Measurements from ENCODE around the gene IL16.

DNA sequence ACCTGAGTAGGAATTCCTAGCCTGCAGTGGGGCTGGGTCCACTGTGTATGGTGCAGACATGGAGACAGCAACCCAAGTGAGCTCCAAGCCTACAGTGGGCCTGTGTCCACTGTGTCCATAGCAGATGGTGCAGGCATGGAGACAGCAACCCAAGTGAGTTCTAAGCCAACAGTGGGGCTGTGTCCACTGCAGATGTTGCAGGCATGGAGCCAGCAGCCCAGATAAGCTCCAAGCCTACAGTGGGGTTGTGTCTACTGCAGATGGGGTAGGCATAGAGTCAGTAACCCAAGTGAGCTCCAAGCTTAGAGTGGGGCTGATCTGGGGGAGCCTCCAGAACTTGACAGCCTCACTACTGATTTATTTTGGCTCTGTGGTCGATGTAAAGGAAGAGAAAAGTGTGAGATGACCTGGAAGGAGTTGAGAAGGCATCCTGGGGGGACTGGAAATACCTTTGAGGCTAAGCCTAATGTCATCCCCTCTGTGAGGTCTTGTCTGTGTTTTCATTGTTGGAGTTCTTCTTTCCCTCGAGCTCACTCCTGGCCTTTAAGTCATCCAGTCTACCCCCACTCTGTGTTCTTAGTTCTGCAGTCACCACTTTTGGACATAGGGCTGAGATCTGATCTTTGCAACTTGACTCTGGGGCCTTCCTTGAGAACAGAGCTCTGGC lies 22.4 kb upstream of the IL16 start:
- TF ChIP-seq, protein P1, sequence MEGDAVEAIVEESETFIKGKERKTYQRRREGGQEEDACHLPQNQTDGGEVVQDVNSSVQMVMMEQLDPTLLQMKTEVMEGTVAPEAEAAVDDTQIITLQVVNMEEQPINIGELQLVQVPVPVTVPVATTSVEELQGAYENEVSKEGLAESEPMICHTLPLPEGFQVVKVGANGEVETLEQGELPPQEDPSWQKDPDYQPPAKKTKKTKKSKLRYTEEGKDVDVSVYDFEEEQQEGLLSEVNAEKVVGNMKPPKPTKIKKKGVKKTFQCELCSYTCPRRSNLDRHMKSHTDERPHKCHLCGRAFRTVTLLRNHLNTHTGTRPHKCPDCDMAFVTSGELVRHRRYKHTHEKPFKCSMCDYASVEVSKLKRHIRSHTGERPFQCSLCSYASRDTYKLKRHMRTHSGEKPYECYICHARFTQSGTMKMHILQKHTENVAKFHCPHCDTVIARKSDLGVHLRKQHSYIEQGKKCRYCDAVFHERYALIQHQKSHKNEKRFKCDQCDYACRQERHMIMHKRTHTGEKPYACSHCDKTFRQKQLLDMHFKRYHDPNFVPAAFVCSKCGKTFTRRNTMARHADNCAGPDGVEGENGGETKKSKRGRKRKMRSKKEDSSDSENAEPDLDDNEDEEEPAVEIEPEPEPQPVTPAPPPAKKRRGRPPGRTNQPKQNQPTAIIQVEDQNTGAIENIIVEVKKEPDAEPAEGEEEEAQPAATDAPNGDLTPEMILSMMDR (IDR thresholded peaks at IDR 0.05 in 8 of 11, conservative IDR thresholded peaks at IDR 0.05 in 3 of 11): no peak
- no peak for TF ChIP-seq POLR2A (IDR thresholded peaks at IDR 0.05)
